Hepatocyte (in vitro differentiated cells): ENCODE measurements around the gene SSTR3.

Source experiments
- CTCF ChIP-seq: fragments of 200-600 bp; sonication (generic); IDR thresholded peaks from 2 replicates; pipeline ENCODE4 v1.5.1; 2016; ENCODE audit warnings: antibody characterized with exemption, mild to moderate bottlenecking; ENCODE audit not compliant: poor library complexity
- EZH2 ChIP-seq: fragments of 200-600 bp; sonication (generic); IDR thresholded peaks from 2 replicates; pipeline ENCODE4 v1.6.1; 2016; ENCODE audit warnings: antibody characterized with exemption, mild to moderate bottlenecking, borderline replicate concordance
- EZH2phosphoT487 ChIP-seq: fragments of 200-600 bp; sonication (generic); IDR thresholded peaks from one replicate; pipeline ENCODE4 v1.6.1; 2018; ENCODE audit warnings: antibody characterized with exemption, mild to moderate bottlenecking, low read depth, moderate library complexity; ENCODE audit not compliant: unreplicated experiment, severe bottlenecking

- TF ChIP-seq CTCF (no peak), EZH2phosphoT487 (no peak), EZH2 (no peak)
Observed at GRCh38 chr22:37157516-37158285, 54.6 kb downstream of the SSTR3 start.
